GM12872 (cell line): ENCODE results near the gene PIK3CA.

ENCODE experiments used
- CTCF ChIP-seq: IDR thresholded peaks from 3 replicates; pipeline ENCODE4 v1.5.1; 2011; ENCODE audit warnings: low read depth, mild to moderate bottlenecking, low read length, moderate library complexity; ENCODE audit not compliant: insufficient read depth

Gene PIK3CA

GRCh38 chr3:179200790-179201189, 52.6 kb downstream of the PIK3CA start:
- TF ChIP-seq CTCF = no peak

- TF ChIP-seq CTCF = no peak
Measured at GRCh38 chr3:179223548-179223947, 75.4 kb downstream of the PIK3CA start.

- no peak for TF ChIP-seq CTCF
Measured at GRCh38 chr3:179224584-179224983, 76.4 kb downstream of the PIK3CA start.

- TF ChIP-seq CTCF = no peak
Measured at GRCh38 chr3:179227349-179227748, 79.2 kb downstream of the PIK3CA start.

- no peak for TF ChIP-seq CTCF
Measured at GRCh38 chr3:179229177-179229576, 81.0 kb downstream of the PIK3CA start.

- no peak for TF ChIP-seq CTCF
Measured at GRCh38 chr3:179233043-179233442, 84.9 kb downstream of the PIK3CA start.

- TF ChIP-seq CTCF = no peak
Measured at GRCh38 chr3:179234199-179234598, 86.0 kb downstream of the PIK3CA start.
